Hepatocyte (in vitro differentiated cells): ENCODE data around the gene C1orf21. TPM values are rescaled to one million over a fixed set of nuclear protein-coding genes. Genes with fewer than 3 reads are reported as not detected.

Experiments used
- DNase-seq: peaks from one replicate; pipeline ENCODE4 v3.0.0-alpha.2; 2016; ENCODE audit warnings: low spot score
- H2AFZ ChIP-seq: fragments of 200-600 bp; sonication (generic); 2 replicates; pipeline ENCODE4 v1.6.0; 2016; ENCODE audit warnings: antibody characterized with exemption, mild to moderate bottlenecking
- H3K27ac ChIP-seq: fragments of 200-600 bp; sonication (generic); 2 replicates; pipeline ENCODE4 v1.5.1; 2016; ENCODE audit warnings: mild to moderate bottlenecking
- H3K27me3 ChIP-seq: fragments of 200-600 bp; sonication (generic); 2 replicates; pipeline ENCODE4 v1.6.1; 2016
- H3K36me3 ChIP-seq: fragments of 200-600 bp; sonication (generic); replicated peaks from 2 replicates; pipeline ENCODE4 v1.5.1; 2016; ENCODE audit warnings: low read depth; ENCODE audit not compliant: insufficient read depth
- H3K4me1 ChIP-seq: fragments of 200-600 bp; sonication (generic); 2 replicates; pipeline ENCODE4 v1.5.1; 2016; ENCODE audit warnings: mild to moderate bottlenecking, moderate library complexity; ENCODE audit not compliant: insufficient read depth
- H3K4me2 ChIP-seq: fragments of 200-600 bp; sonication (generic); 2 replicates; pipeline ENCODE4 v1.6.0; 2016
- H3K4me3 ChIP-seq: fragments of 200-600 bp; sonication (generic); 2 replicates; pipeline ENCODE4 v1.5.1; 2016; ENCODE audit warnings: mild to moderate bottlenecking
- H3K79me2 ChIP-seq: fragments of 200-600 bp; sonication (generic); 2 replicates; pipeline ENCODE4 v1.6.0; 2017; ENCODE audit warnings: mild to moderate bottlenecking
- H3K9me2 ChIP-seq: fragments of 200-600 bp; sonication (generic); replicated peaks from 2 replicates; pipeline ENCODE4 v1.6.0; 2017; ENCODE audit warnings: mild to moderate bottlenecking; ENCODE audit not compliant: insufficient read depth
- H3K9me3 ChIP-seq: fragments of 200-600 bp; sonication (generic); 2 replicates; pipeline ENCODE4 v1.5.1; 2016; ENCODE audit warnings: low read depth, mild to moderate bottlenecking
- H4K20me1 ChIP-seq: fragments of 200-600 bp; sonication (generic); 2 replicates; pipeline ENCODE4 v1.6.0; 2016; ENCODE audit warnings: mild to moderate bottlenecking; ENCODE audit not compliant: insufficient read depth, poor library complexity, severe bottlenecking
- CTCF ChIP-seq: fragments of 200-600 bp; sonication (generic); IDR thresholded peaks from 2 replicates; pipeline ENCODE4 v1.5.1; 2016; ENCODE audit warnings: antibody characterized with exemption, mild to moderate bottlenecking; ENCODE audit not compliant: poor library complexity
- EZH2 ChIP-seq: fragments of 200-600 bp; sonication (generic); IDR thresholded peaks from 2 replicates; pipeline ENCODE4 v1.6.1; 2016; ENCODE audit warnings: antibody characterized with exemption, mild to moderate bottlenecking, borderline replicate concordance
- EZH2phosphoT487 ChIP-seq: fragments of 200-600 bp; sonication (generic); IDR thresholded peaks from one replicate; pipeline ENCODE4 v1.6.1; 2018; ENCODE audit warnings: antibody characterized with exemption, mild to moderate bottlenecking, low read depth, moderate library complexity; ENCODE audit not compliant: unreplicated experiment, severe bottlenecking
- WGBS: methylation state at CpG from one replicate; pipeline ENCODE4 v1.1.6; 2016; ENCODE audit warnings: low lambda C conversion rate; ENCODE audit errors: missing lambda C conversion rate; 5-methylcytosine and 5-hydroxymethylcytosine counted together
- polyA plus RNA-seq: library from polyadenylated mRNA; unstranded; fragments of >200 nt; fragmentation: Nextera tagmentation; extraction: Ambion mirVana; gene quantifications from 2 replicates; pipeline ENCODE4 v1.2.1, GENCODE V29; 2016
- total RNA-seq: library from RNA; depleted of rRNA; stranded (reverse); fragments of >200 nt; gene quantifications from 2 replicates; pipeline ENCODE4 v1.2.3, GENCODE V29; 2014

C1orf21 gene
- total and polyA plus RNA-seq, 2 experiments from 2014 or later, result 26.9 to 37.9 TPM

DNA sequence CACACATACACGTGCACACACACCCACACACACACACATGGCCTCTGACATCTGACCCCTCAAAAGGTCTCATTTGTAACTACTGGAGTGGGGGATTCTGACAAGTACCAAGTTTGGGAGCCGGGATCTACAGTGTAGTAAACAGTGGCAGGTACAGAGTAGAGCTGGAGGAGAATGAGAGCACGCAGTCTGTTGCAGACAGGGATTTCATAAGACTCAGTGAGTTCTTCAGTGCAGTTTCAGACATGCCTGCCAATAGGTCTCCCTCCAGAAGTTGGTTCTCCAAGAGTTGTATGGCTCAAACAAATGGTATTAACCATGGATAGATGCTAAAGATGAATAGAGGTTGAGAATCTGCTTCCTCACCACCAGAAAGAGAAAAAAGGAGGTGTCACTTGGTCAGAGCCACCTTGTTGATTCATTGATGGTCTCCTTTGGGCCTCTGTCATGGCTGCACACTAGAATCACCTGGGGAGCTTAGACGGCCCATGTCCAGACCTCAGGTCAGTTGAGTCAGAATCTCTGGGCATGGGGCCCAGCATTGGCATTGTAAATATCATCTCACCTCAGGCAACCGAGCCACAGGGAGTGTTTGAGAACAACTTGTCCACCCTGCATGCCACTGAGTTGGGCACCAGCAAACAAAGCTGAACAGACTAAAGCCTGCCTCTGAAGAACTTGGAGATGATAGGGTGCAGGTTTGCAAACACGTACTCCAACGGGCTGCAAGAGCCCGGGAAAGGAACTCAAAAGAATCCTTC is 245.8 kb downstream of the C1orf21 start:
- WGBS, result 88% methylated on average over 8 of the region's 8 CpGs
- Histone ChIP-seq H2AFZ (no peak overlapping the region), H3K27ac (no peak overlapping the region), H3K36me3 (no peaks in the 10 kb centered on the region), H3K9me3 (no peaks in the 10 kb centered on the region), H3K4me1 (peaks cover 2% of the 10 kb centered on the region), H3K9me2 (no peaks in the 10 kb centered on the region), H3K4me3 (no peak overlapping the region), H3K27me3 (no peaks in the 10 kb centered on the region), H3K4me2 (no peak overlapping the region), H4K20me1 (no peaks in the 10 kb centered on the region), H3K79me2 (no peaks in the 10 kb centered on the region)
- DNase-seq, result no peak
- TF ChIP-seq EZH2 (no peak), EZH2phosphoT487 (no peak), CTCF (no peak)

DNA sequence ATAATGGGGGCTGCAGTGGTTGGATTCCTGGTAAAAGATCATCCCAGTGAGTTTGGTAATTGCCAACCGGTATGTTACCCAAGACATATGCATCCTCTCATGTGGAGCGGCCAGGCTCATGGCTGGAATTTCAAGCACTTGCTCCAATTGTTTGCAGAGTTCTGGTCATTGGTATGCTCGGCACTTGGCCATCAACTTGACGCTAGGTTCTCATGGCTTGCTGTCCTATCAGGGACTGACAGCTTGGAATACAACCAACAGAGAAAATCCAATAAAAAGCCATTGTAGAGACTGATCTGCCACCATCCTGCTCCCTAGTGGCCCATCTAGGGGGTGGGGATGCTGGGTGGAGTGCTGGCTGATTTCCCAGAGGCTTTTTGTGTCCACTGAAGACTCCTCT is 247.0 kb downstream of the C1orf21 start:
- WGBS, result 77% methylated on average over 4 of the region's 4 CpGs
- H3K4me3 ChIP-seq, result no peak overlapping the region
- no peaks in the 10 kb centered on the region for H4K20me1 ChIP-seq
- no peaks in the 10 kb centered on the region for H3K36me3 ChIP-seq
- H3K27me3 ChIP-seq, result no peaks in the 10 kb centered on the region
- no peaks in the 10 kb centered on the region for H3K79me2 ChIP-seq
- peaks cover 2% of the 10 kb centered on the region for H3K4me1 ChIP-seq
- no peaks in the 10 kb centered on the region for H3K9me2 ChIP-seq
- TF ChIP-seq CTCF (no peak), EZH2 (no peak), EZH2phosphoT487 (no peak)
- H2AFZ ChIP-seq, result no peak overlapping the region
- DNase-seq, result no peak
- no peak overlapping the region for H3K27ac ChIP-seq
- H3K4me2 ChIP-seq, result no peak overlapping the region
- no peaks in the 10 kb centered on the region for H3K9me3 ChIP-seq

- no peak overlapping the region for H2AFZ ChIP-seq
- no peaks in the 10 kb centered on the region for H3K79me2 ChIP-seq
- H3K9me3 ChIP-seq, result no peaks in the 10 kb centered on the region
- no peak for DNase-seq
- no peaks in the 10 kb centered on the region for H3K9me2 ChIP-seq
- H3K4me3 ChIP-seq, result no peak overlapping the region
- no peak overlapping the region for H3K27ac ChIP-seq
- peaks cover 2% of the 10 kb centered on the region for H3K4me1 ChIP-seq
- no peaks in the 10 kb centered on the region for H4K20me1 ChIP-seq
- H3K27me3 ChIP-seq, result no peaks in the 10 kb centered on the region
- TF ChIP-seq EZH2phosphoT487 (no peak), CTCF (no peak), EZH2 (no peak)
- 44% methylated on average over 1 of the region's 1 CpG for WGBS
- no peaks in the 10 kb centered on the region for H3K36me3 ChIP-seq
- no peak overlapping the region for H3K4me2 ChIP-seq
Observed at GRCh38 chr1:184634296-184634695, 247.5 kb downstream of the C1orf21 start.
